ENCODE results near the gene DBF4B. TPM values are rescaled to one million over a fixed set of nuclear protein-coding genes. Genes with fewer than 3 reads are reported as not detected.

Gene DBF4B
- total and polyA plus RNA-seq, 10 of the 15 experiments (the other 5 are each of a cell fraction or from before 2014, with no cell fraction given): 2.4 to 24.6 (median 16.9) TPM

DNA sequence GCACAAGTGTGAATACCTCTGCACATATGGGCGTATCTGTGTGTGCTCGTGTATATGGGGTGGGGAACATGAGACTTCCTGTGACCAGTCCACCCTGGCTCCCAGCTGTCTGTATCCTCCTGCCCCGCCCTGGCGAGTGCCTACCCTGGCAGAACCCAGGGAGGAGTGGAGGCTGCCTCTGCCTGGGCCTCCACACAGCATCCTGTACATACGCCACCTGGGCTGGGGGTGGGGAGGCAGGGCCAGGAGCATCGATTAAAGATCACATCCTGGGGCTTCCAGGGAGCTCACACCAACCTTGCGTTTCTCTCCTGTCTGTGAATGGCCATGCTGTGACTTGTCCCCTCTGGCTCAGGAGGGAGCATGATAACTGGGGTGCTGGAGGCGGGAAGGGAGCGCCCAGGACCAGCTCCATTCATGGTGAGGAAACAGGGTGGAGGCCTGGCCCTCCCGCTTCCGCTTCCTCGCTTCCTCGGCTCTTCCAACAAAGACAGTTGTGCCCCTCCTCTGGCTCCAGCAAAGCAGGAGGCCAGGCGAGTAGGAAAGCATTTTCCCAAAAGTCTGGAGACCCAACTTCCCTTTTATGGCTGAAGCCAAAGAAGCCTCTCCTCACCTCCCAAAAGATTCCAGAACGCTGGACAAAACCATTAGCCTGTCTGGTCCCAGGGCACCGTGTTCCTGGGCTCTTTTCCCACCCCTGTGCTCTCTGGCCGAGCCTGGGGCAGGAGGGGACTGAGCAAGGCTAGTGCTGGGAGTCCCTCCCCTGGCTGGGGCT is 73.3 kb downstream of the DBF4B start:
- no peak overlapping the region for H3K27ac ChIP-seq (ENCODE audit: control insufficient read depth, insufficient read depth)
- no peak overlapping the region for H2AFZ ChIP-seq (ENCODE audit: control insufficient read depth, low read depth, low read length)
- WGBS (ENCODE audit: insufficient coverage, insufficient replicate concordance, low lambda C conversion rate, missing lambda C conversion rate): 48% methylated on average over 17 of the region's 17 CpGs
- no peaks in the 10 kb centered on the region for H3K36me3 ChIP-seq (ENCODE audit: control insufficient read depth in 2 of 2, insufficient read depth in 2 of 2, low read length in 1 of 2)
- SMC1A ChIA-PET (ENCODE audit: uncharacterized antibody, unreplicated experiment): interaction anchor here (1.5 kb wide), 1 partner anchor 83 kb away, joined by 3 read pairs; no protein-coding TSS in a partner anchor
- H3K4me1 ChIP-seq (ENCODE audit: control insufficient read depth, insufficient read depth, low read length): no peaks in the 10 kb centered on the region
- RAD21 ChIA-PET (ENCODE audit: unreplicated experiment): no interaction called here
- intact Hi-C loops (cut with micrococcal nuclease; ENCODE audit: unreplicated experiment): no loop called here
- TF ChIP-seq ZZZ3 (IDR thresholded peaks at IDR 0.05; ENCODE audit: control insufficient read depth, insufficient read length, low read depth) (no peak), NR2C1 (IDR thresholded peaks at IDR 0.05) (no peak), KLF5 (IDR thresholded peaks at IDR 0.05; ENCODE audit: partially characterized antibody) (no peak), SMARCA5 (IDR thresholded peaks at IDR 0.05) (no peak), TCF12 (IDR thresholded peaks at IDR 0.05; ENCODE audit: low read depth, low read length) (no peak)
- TF ChIP-seq, protein P1, sequence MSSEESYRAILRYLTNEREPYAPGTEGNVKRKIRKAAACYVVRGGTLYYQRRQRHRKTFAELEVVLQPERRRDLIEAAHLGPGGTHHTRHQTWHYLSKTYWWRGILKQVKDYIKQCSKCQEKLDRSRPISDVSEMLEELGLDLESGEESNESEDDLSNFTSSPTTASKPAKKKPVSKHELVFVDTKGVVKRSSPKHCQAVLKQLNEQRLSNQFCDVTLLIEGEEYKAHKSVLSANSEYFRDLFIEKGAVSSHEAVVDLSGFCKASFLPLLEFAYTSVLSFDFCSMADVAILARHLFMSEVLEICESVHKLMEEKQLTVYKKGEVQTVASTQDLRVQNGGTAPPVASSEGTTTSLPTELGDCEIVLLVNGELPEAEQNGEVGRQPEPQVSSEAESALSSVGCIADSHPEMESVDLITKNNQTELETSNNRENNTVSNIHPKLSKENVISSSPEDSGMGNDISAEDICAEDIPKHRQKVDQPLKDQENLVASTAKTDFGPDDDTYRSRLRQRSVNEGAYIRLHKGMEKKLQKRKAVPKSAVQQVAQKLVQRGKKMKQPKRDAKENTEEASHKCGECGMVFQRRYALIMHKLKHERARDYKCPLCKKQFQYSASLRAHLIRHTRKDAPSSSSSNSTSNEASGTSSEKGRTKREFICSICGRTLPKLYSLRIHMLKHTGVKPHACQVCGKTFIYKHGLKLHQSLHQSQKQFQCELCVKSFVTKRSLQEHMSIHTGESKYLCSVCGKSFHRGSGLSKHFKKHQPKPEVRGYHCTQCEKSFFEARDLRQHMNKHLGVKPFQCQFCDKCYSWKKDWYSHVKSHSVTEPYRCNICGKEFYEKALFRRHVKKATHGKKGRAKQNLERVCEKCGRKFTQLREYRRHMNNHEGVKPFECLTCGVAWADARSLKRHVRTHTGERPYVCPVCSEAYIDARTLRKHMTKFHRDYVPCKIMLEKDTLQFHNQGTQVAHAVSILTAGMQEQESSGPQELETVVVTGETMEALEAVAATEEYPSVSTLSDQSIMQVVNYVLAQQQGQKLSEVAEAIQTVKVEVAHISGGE (CRISPR knock-in tag; IDR thresholded peaks at IDR 0.05): no peak
- TF ChIP-seq, protein P2, sequence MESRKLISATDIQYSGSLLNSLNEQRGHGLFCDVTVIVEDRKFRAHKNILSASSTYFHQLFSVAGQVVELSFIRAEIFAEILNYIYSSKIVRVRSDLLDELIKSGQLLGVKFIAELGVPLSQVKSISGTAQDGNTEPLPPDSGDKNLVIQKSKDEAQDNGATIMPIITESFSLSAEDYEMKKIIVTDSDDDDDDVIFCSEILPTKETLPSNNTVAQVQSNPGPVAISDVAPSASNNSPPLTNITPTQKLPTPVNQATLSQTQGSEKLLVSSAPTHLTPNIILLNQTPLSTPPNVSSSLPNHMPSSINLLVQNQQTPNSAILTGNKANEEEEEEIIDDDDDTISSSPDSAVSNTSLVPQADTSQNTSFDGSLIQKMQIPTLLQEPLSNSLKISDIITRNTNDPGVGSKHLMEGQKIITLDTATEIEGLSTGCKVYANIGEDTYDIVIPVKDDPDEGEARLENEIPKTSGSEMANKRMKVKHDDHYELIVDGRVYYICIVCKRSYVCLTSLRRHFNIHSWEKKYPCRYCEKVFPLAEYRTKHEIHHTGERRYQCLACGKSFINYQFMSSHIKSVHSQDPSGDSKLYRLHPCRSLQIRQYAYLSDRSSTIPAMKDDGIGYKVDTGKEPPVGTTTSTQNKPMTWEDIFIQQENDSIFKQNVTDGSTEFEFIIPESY (IDR thresholded peaks at IDR 0.05): no peak
- TF ChIP-seq, protein P3, sequence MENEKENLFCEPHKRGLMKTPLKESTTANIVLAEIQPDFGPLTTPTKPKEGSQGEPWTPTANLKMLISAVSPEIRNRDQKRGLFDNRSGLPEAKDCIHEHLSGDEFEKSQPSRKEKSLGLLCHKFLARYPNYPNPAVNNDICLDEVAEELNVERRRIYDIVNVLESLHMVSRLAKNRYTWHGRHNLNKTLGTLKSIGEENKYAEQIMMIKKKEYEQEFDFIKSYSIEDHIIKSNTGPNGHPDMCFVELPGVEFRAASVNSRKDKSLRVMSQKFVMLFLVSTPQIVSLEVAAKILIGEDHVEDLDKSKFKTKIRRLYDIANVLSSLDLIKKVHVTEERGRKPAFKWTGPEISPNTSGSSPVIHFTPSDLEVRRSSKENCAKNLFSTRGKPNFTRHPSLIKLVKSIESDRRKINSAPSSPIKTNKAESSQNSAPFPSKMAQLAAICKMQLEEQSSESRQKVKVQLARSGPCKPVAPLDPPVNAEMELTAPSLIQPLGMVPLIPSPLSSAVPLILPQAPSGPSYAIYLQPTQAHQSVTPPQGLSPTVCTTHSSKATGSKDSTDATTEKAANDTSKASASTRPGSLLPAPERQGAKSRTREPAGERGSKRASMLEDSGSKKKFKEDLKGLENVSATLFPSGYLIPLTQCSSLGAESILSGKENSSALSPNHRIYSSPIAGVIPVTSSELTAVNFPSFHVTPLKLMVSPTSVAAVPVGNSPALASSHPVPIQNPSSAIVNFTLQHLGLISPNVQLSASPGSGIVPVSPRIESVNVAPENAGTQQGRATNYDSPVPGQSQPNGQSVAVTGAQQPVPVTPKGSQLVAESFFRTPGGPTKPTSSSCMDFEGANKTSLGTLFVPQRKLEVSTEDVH (IDR thresholded peaks at IDR 0.05; ENCODE audit: low read depth, partially characterized antibody): no peak
- TF ChIP-seq, protein P4, sequence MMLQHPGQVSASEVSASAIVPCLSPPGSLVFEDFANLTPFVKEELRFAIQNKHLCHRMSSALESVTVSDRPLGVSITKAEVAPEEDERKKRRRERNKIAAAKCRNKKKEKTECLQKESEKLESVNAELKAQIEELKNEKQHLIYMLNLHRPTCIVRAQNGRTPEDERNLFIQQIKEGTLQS (IDR thresholded peaks at IDR 0.05; ENCODE audit: borderline replicate concordance, extremely low read depth, low read depth, low read length): no peak
- FAIRE-seq (no peak), DNase-seq (ENCODE audit: low read depth, low spot score) (no peak), ATAC-seq (no peak)
- POLR2A ChIA-PET: no interaction called here
- H4K20me1 ChIP-seq (ENCODE audit: control insufficient read depth, insufficient read depth): no peaks in the 10 kb centered on the region; the same call in 1 of the 2 replicates
- no peak overlapping the region for H3K4me3 ChIP-seq
- H3K9ac ChIP-seq (ENCODE audit: control insufficient read depth, insufficient read depth, low read length): no peak overlapping the region
- no peak overlapping the region for H3K4me2 ChIP-seq (ENCODE audit: control insufficient read depth, insufficient read depth)
- no peaks in the 10 kb centered on the region for H3K79me2 ChIP-seq (ENCODE audit: control insufficient read depth, insufficient read depth, low read length)
- CTCF ChIA-PET: interaction anchor here (1.1 to 12.1 kb wide), 3 partner anchors 50 to 103 kb away, joined by 3 to 175 read pairs (median 5); no protein-coding TSS in a partner anchor
- no TSS peak for BruUV-seq (replicated peaks)
- in situ Hi-C loops (cut with MboI): loop anchor here (5.0 kb wide), 1 partner anchor 86 kb away; no protein-coding TSS in a partner anchor
- no peaks in the 10 kb centered on the region; a peak in 1 of 4 replicates for H3K27me3 ChIP-seq (replicated peaks in 1 of 2; ENCODE audit: control insufficient read depth in 2 of 2, insufficient read depth in 2 of 2, low read length in 1 of 2)
- no peaks in the 10 kb centered on the region for H3K9me3 ChIP-seq (replicated peaks; ENCODE audit: control insufficient read depth, insufficient read depth, low read length)

Measured in GM12878 (cell line).